PC-3 (cell line): Measurements from ENCODE around the gene MYL11. TPM values are rescaled to one million over a fixed set of nuclear protein-coding genes. Genes with fewer than 3 reads are reported as not detected.

ENCODE experiments used
- ATAC-seq: fragments of 200-7000 bp; cut with Tn5 transposase; 2 replicates; pipeline ENCODE4 v1.9.1; 2020; ENCODE audit warnings: mild to moderate bottlenecking, moderate library complexity
- BruUV-seq: library from RNA; stranded (reverse); fragments of 400-500 nt; replicated peaks from 2 replicates; lab custom pipeline; 2021; lab: Mats Ljungman, UMichigan
- CTCF ChIA-PET: fragments of 300-600 bp; sonication (Branson Sonifier 250); formaldehyde crosslinking; loops from one replicate; lab custom pipeline; 2022; ENCODE audit warnings: antibody characterized with exemption; lab: Charles Lee
- POLR2A ChIA-PET: fragments of 300-600 bp; sonication (Branson Sonifier 250); formaldehyde crosslinking; loops from one replicate; lab custom pipeline; 2022; ENCODE audit warnings: antibody characterized with exemption; ENCODE audit not compliant: unreplicated experiment; lab: Charles Lee
- DNase-seq: peaks from one replicate; pipeline ENCODE4 v3.0.0-alpha.2; 2015
- H2AFZ ChIP-seq: fragments of 300-600 bp; sonication (generic); 2 replicates; pipeline ENCODE4 v1.6.0; 2016; ENCODE audit warnings: antibody characterized with exemption, low read length
- H3F3A ChIP-seq: fragments of 300-600 bp; sonication (generic); one replicate; pipeline ENCODE4 v1.6.0; 2017; ENCODE audit warnings: antibody characterized with exemption, low read length, control low read depth, mild to moderate bottlenecking; ENCODE audit not compliant: unreplicated experiment
- H3K27ac ChIP-seq: fragments of 300-600 bp; sonication (generic); 2 replicates; pipeline ENCODE4 v1.5.1; 2016; ENCODE audit warnings: mild to moderate bottlenecking, low read length
- H3K27me3 ChIP-seq: fragments of 300-600 bp; sonication (generic); 2 replicates; pipeline ENCODE4 v1.6.1; 2016; ENCODE audit warnings: low read length, mixed read lengths
- H3K36me3 ChIP-seq: fragments of 300-600 bp; sonication (generic); 2 replicates; pipeline ENCODE4 v1.6.1; 2016; ENCODE audit warnings: low read depth, mixed run types, low read length, mixed read lengths
- H3K4me1 ChIP-seq: fragments of 300-600 bp; sonication (generic); 2 replicates; pipeline ENCODE4 v1.5.1; 2016; ENCODE audit warnings: low read length; ENCODE audit not compliant: insufficient read depth
- H3K4me2 ChIP-seq: fragments of 300-600 bp; sonication (generic); 2 replicates; pipeline ENCODE4 v1.6.0; 2016; ENCODE audit warnings: low read length
- H3K4me3 ChIP-seq: fragments of 300-600 bp; sonication (generic); 2 replicates; pipeline ENCODE4 v1.5.1; 2016; ENCODE audit warnings: mild to moderate bottlenecking, low read length, mixed read lengths
- H3K79me2 ChIP-seq: fragments of 300-600 bp; sonication (generic); 2 replicates; pipeline ENCODE4 v1.6.1; 2017; ENCODE audit warnings: low read length, mixed read lengths
- H3K9ac ChIP-seq: fragments of 300-600 bp; sonication (generic); 2 replicates; pipeline ENCODE4 v1.6.0; 2016; ENCODE audit warnings: mild to moderate bottlenecking, low read length
- H3K9me2 ChIP-seq: fragments of 300-600 bp; sonication (generic); replicated peaks from 2 replicates; pipeline ENCODE4 v1.6.1; 2016; ENCODE audit warnings: mixed run types, low read length, mixed read lengths
- H3K9me3 ChIP-seq: fragments of 300-600 bp; sonication (generic); 2 replicates; pipeline ENCODE4 v1.6.1; 2016; ENCODE audit warnings: low read length, mixed read lengths
- H4K20me1 ChIP-seq: fragments of 300-600 bp; sonication (generic); 2 replicates; pipeline ENCODE4 v1.6.1; 2016; ENCODE audit warnings: low read length, mixed read lengths
- CTCF ChIP-seq: fragments of 300-600 bp; sonication (generic); conservative IDR thresholded peaks from 2 replicates; pipeline ENCODE4 v1.5.1; 2017; ENCODE audit warnings: antibody characterized with exemption, low read depth, mild to moderate bottlenecking, low read length
- EZH2 ChIP-seq: fragments of 300-600 bp; sonication (generic); IDR thresholded peaks from one replicate; pipeline ENCODE4 v1.6.1; 2017; ENCODE audit warnings: antibody characterized with exemption, mild to moderate bottlenecking, low read length; ENCODE audit not compliant: unreplicated experiment
- EZH2phosphoT487 ChIP-seq: fragments of 300-600 bp; sonication (generic); IDR thresholded peaks from 2 replicates; pipeline ENCODE4 v1.6.1; 2018; ENCODE audit warnings: mild to moderate bottlenecking, antibody characterized with exemption, low read length, borderline replicate concordance
- intact Hi-C: fragments of 100-400 bp; cut with micrococcal nuclease; formaldehyde crosslinking; loops from 2 replicates; pipeline ENCODE4 v1.9.0; 2023
- total RNA-seq: library from RNA; depleted of rRNA; stranded (reverse); fragments of >200 nt; gene quantifications from 2 replicates; pipeline ENCODE4 v1.2.3, GENCODE V29; 2014

MYL11 gene
- total RNA-seq, 1 experiment from 2014 or later = not detected

- Histone ChIP-seq H3K79me2 (peaks cover 32% of the 10 kb centered on the region), H3K27me3 (no peaks in the 10 kb centered on the region), H3K4me2 (no peak overlapping the region), H3K27ac (no peak overlapping the region), H3F3A (no peaks in the 10 kb centered on the region), H3K9me2 (no peaks in the 10 kb centered on the region), H2AFZ (no peak overlapping the region), H3K4me3 (no peak overlapping the region), H3K9ac (no peak overlapping the region), H4K20me1 (peaks cover under 1% of the 10 kb centered on the region; the same call in 1 of the 2 replicates), H3K36me3 (no peaks in the 10 kb centered on the region), H3K9me3 (no peaks in the 10 kb centered on the region), H3K4me1 (peaks cover 19% of the 10 kb centered on the region)
- TF ChIP-seq CTCF (no peak), EZH2phosphoT487 (no peak), EZH2 (no peak)
- DNase-seq (no peak), ATAC-seq (no peak)
- ChIA-PET POLR2A (no interaction called here), CTCF (no interaction called here)
- intact Hi-C loops = no loop called here
- BruUV-seq = no TSS peak
Measured at GRCh38 chr16:30357715-30358576, 16.7 kb upstream of the MYL11 start.

GRCh38 chr16:30358577-30358936, 16.0 kb upstream of the MYL11 start:
- POLR2A ChIA-PET = no interaction called here
- intact Hi-C loops = no loop called here

More at GRCh38 chr16:30358577-30358936, 16.0 kb upstream of the MYL11 start:
- Histone ChIP-seq H3K79me2 (peaks cover 34% of the 10 kb centered on the region), H2AFZ (no peak overlapping the region), H3F3A (no peaks in the 10 kb centered on the region), H4K20me1 (no peaks in the 10 kb centered on the region), H3K27me3 (no peaks in the 10 kb centered on the region), H3K9me2 (no peaks in the 10 kb centered on the region), H3K27ac (no peak overlapping the region), H3K9ac (no peak overlapping the region), H3K9me3 (no peaks in the 10 kb centered on the region), H3K4me2 (no peak overlapping the region), H3K4me1 (peaks cover 15% of the 10 kb centered on the region), H3K36me3 (no peaks in the 10 kb centered on the region; the same call in 1 of the 2 replicates), H3K4me3 (no peak overlapping the region)
- ATAC-seq = no peak
- BruUV-seq = no TSS peak
- TF ChIP-seq EZH2 = no peak
- no peak for TF ChIP-seq EZH2phosphoT487
- TF ChIP-seq CTCF = no peak
- no peak for DNase-seq
- CTCF ChIA-PET = no interaction called here
